ENCODE data around the gene CT83.

CT83 gene, protein sequence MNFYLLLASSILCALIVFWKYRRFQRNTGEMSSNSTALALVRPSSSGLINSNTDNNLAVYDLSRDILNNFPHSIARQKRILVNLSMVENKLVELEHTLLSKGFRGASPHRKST

DNA sequence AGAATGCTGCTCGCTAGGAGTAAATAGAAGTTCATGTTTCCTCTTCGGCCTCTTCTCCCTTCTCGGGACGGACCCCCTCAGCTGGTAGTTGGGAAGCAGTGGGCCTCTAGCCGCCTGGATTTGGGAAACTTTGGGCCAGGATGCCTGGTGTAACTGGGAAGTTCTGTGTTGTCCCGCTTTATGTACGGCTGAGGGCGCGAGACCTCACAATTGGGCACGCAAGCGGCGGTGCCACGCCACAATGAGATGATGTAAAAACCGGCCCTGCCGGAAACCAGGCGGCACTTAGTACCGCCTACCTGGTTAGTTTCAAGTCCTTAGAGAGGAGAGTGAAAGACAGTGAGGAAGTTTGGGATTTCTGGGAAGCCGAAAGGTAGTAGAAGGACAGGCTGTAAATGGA lies at the start of gene CT83:
Gene CT83 (minus strand): TSS at position 155 of the 400 bp plus-strand sequence. CDS start 120 bp downstream, at position 35.
- no peak for DNase-seq

DNA sequence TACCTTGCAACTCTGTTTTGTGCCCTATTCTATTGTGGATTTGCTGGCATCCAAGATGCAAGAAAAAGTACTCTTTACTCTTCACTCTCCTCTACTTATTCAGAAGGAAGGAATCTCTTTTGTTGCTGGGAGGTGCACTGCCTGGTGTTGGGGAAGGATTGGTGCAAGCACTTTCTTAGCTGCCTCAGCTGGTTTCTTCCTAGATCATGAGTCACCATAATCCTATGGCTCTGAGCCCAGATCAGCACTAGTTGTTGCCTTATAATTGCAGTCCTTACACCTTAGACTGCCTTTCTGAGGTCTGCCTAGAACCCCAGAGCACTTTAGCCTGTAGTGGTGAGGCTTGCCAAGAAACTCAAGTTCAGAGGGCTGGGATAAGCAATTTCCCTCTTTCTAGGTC lies 37.0 kb upstream of the CT83 start:
- DNase-seq = no peak

DNA sequence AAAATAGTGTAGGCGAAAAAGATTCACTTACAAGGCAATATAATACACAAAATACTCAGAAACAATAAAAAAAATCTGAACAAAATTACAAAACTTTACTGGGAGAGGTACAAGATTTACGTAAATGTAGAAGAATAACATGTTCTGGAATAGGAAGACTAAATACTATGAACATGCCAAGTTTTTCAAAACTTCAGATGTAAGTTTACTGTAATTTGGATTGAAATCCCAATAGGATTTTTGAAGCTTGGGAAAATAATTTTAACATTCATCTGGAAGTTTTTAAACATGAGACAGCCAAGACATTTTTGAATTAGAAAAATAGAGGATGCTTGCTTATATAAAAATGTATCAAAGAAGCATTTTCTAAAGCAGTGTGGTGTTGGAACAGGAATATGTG lies 30.5 kb upstream of the CT83 start:
- no peak for DNase-seq

DNA sequence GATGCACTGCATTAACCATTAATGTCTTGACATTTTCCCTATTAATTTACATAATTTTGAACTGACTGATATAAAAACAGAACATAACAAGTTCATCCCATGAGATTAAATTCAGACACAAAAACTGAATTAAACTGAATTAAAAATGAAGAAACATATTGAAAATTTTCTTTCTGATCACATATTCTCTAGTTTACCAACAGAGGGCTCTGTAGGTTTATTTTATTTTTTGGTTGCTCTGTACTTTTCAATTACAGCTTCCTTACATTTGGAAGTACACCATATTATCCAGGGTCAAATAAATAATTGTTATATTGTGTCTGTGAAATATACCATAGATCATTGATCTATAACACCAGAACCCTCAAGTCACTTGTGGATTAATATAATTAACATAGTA lies 27.3 kb upstream of the CT83 start:
- no peak for DNase-seq

DNA sequence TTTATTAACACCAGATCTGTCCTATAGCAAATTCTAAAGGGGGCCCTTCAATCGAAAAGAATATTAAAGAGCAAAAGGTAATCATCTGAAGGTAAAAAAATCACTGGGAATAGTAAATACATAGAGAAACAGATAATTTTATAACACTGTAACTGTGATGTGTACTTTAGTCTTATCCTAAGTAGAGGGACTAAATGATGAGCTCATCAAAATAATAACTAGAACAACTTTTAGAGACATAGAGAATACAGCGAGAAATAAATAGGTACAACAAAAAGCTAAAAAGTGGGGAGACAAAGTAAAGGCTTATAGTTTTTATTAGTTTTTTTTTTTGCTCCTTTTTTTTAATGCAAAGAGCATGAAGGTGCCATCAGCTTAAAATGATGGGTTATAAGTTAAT lies 17.3 kb upstream of the CT83 start:
- no peak for DNase-seq

DNA sequence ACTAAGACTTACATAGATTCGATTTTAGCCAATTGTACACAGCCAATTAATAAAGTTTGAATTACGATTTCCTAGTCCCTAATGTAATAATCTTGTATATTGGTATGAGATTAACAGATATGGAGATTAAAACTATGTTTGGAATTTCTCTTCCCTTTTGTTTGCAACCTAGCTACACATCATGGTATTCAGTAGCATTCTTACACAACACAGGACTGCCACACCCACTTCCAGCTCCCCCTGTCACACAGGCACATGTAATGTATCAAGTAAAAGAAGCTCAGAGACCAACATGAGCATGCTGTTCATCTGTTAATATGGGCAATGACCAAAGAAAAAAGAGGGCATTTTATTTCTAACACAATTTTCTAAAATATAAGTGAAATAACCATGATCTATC lies 13.6 kb downstream of the CT83 start:
- DNase-seq = no peak

DNA sequence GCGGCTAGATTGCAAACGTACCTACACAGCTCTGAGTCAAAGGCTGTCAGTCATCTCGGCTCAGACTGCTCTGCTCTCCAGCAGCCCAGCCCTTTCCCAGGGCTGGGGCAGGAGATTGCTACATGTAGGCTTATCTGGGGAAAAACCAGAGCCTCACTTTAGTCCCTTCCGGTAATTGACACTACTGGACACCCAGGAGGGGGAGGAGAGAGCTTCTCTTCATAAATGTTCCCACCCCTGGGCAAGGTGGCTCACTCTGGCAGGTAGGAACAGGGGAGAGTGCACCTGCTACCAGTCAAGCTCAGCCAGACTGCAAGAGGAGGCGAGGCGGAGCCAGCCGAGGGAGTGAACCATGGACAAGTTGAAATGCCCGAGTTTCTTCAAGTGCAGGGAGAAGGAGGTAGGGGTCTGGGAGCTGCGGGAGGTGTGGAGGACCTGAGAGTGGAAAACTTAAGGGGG lies 26.4 kb downstream of the CT83 start, which contains the start of gene SLC6A14:
Gene SLC6A14 (plus strand): TSS at position 249 of the 459 bp plus-strand sequence. CDS start 104 bp downstream, at position 353.
- no peak for DNase-seq

DNA sequence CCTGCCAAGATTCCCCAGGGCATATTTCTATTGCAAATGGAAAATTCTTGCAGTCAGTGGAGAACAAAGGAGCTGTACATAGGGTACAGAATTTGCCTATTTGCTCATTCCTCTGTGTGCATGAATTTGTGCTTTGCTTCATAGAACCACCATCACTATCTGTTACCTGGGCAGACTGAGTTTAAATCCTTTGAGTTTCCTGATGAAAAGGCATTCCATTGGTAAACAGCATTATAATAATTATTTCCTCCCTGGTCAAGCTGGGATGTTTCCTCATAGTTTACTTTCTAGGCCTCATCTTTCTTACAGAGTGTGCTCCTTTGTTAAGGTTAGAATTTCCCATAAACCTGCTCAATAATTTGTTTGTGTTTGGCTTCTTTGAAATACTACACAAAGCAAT lies 27.2 kb downstream of the CT83 start:
- no peak for DNase-seq

DNA sequence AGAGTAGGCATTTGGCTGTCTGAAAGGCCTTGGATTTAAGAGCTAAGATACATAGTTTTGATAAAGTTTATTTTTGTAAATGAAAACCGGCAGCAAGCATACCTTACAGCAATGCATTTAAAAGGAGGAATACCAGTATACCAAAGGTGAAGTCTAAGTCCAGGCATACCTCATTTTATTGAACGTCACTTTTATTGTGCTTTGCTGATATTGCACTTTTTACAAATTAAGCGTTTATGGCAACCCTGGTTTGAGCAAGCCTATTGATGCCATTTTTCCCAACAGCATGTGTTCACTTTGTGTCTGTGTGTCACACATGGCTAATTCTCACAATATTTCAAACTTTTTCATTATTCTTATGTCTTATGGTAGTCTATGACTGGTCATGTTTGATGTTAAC lies 34.8 kb downstream of the CT83 start:
- DNase-seq = no peak

DNA sequence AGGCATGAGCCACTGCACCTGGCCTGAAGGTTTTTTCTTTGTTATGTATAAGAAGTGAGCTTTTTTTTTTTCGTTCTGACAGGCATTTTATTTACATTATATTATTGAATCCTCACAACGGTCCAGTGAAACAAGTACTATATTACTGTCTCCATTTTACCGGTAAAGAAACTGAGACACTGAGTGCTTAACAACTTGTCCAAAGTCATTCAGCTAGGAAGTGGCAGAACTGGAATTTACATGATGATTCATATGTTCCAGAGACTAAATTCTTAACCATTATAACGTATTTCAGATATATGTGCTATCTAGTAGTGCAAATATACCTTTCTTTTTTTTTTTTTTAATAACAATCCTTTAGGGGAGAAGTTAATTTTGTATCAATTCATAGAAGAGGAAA lies 44.8 kb downstream of the CT83 start:
- no peak for DNase-seq

DNA sequence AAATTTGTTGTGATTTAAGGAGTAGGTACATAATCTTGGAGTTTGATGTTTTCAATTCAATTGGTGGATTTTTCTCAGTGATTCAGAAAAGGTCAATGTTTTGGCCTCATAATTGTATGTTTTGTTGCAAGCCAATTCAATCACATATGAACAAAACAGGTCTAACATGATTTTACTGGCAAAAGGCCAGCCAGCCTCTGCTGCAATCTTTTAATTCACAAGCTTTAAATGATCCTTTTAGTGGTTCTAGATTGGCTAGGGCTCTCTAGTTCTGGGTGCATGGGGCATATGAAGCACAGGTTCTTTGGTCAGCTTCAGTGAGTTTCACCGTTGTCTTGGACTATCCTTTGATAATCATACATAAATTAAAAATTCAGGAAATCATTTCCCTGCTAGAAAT lies 45.6 kb downstream of the CT83 start:
- no peak for DNase-seq

DNA sequence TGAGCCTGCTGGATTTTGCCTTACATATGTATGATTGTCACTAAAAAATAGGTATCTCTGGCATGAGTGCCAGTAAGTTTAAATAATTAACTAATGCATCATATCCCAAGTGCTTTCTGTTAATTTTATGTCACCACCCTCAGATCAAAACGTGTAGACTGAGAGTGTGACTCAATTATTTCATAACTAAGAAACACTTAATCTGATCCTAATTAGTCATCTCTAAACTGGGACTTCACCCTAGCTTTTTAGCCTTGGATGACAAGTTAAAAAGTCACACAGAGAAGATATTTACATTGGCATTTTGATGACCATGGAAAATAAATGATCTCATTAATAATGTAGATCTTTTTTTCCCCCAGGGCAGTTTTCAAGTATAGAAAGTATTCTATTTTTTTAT lies 49.5 kb downstream of the CT83 start:
- no peak for DNase-seq

Data from CD4-positive, alpha-beta T cell treated with Interleukin-12 subunit alpha and Interleukin-12 subunit beta, for 1 hour (primary cell).